HG03342 (cell line): Measurements from ENCODE around the gene FADD.
A peak's percentile ranks its signal among the peaks of the same experiment; 100 is the strongest.
"Not testable (repeated sequence)": the region's sequence is repeated elsewhere in the genome, so short reads cannot be mapped to it uniquely, and the experiment has no call there.

Experiments
- ATAC-seq: cut with Tn5 transposase; IDR thresholded peaks from one replicate; pipeline ENCODE4 v1.9.1; 2021; ENCODE audit warnings: mild to moderate bottlenecking, moderate library complexity; ENCODE audit not compliant: unreplicated experiment

The FADD gene

GRCh38 chr11:70203751-70204465 is 812 bp downstream of the FADD start:
- peak; percentile 17 for ATAC-seq

GRCh38 chr11:70204466-70204799 is 1.3 kb downstream of the FADD start:
- ATAC-seq, result no peak

- no peak for ATAC-seq
These were observed 2.1 kb downstream of the FADD start for GRCh38 chr11:70205049-70205725.

GRCh38 chr11:70205766-70206165 is 2.7 kb downstream of the FADD start:
- no peak for ATAC-seq

GRCh38 chr11:70206226-70206981 is 3.3 kb downstream of the FADD start:
- ATAC-seq, result no peak

- no peak for ATAC-seq
These were observed 3.9 kb downstream of the FADD start for GRCh38 chr11:70206982-70207376.

GRCh38 chr11:70207531-70208131 is 4.5 kb downstream of the FADD start:
- no peak for ATAC-seq

- ATAC-seq, result no peak
These were observed 6.4 kb downstream of the FADD start for GRCh38 chr11:70209391-70209912.

- ATAC-seq, result no peak
These were observed 7.0 kb downstream of the FADD start for GRCh38 chr11:70210051-70210501.

- ATAC-seq, result no peak
These were observed 7.4 kb downstream of the FADD start for GRCh38 chr11:70210530-70210929.

- ATAC-seq, result no peak
These were observed 9.2 kb downstream of the FADD start for GRCh38 chr11:70212227-70212811.

GRCh38 chr11:70217388-70217787 is 14.3 kb downstream of the FADD start:
- ATAC-seq, result not testable (repeated sequence)

- ATAC-seq, result not testable (repeated sequence)
These were observed 15.0 kb downstream of the FADD start for GRCh38 chr11:70218076-70218475.

GRCh38 chr11:70220136-70220535 is 17.0 kb downstream of the FADD start:
- ATAC-seq, result no peak

- ATAC-seq, result no peak
These were observed 17.8 kb downstream of the FADD start for GRCh38 chr11:70220920-70221319.

GRCh38 chr11:70225681-70226177 is 22.6 kb downstream of the FADD start:
- no peak for ATAC-seq

- no peak for ATAC-seq
These were observed 23.1 kb downstream of the FADD start for GRCh38 chr11:70226183-70226582.

GRCh38 chr11:70226967-70227366 is 23.9 kb downstream of the FADD start:
- no peak for ATAC-seq

- no peak for ATAC-seq
These were observed 26.6 kb downstream of the FADD start for GRCh38 chr11:70229737-70230136.

- no peak for ATAC-seq
These were observed 27.2 kb downstream of the FADD start for GRCh38 chr11:70230151-70230839.
